Right lung (tissue), 5 donors: ENCODE measurements around the gene NOMO2. TPM values are rescaled to one million over a fixed set of nuclear protein-coding genes. Genes with fewer than 3 reads are reported as not detected.

Source experiments
- polyA plus RNA-seq, 5 donors: library from polyadenylated mRNA; unstranded; fragments of 120-200 nt; gene quantifications; one replicate each; pipeline versions ENCODE4 v1.2.1 to v1.2.3, GENCODE V29; 2013; ENCODE audit warnings: inconsistent platforms in 1 of 5, low replicate concordance in 1 of 5; ENCODE audit not compliant: insufficient read length in 5 of 5, insufficient read depth in 1 of 5

Gene NOMO2
- polyA plus RNA-seq, 5 donors: 45.7 to 93.6 (median 70.6) TPM

Other genes with a start within 250 kb of the NOMO2 start
- 1 to 10 TPM in 4 of 5 donors, under 1 TPM in 1; 0.65 to 3.3 (median 1.3) TPM for gene NPIPA8, start 225.4 kb downstream of the NOMO2 start, polyA plus RNA-seq
- 1,000 to 10,000 TPM; 2,549 to 4,035 (median 2,889) TPM for gene RPS15A, start 228.2 kb upstream of the NOMO2 start, polyA plus RNA-seq
- 100 to 1,000 TPM; 188 to 431 (median 269) TPM for gene ARL6IP1, start 239.5 kb upstream of the NOMO2 start, polyA plus RNA-seq